GM19328 (cell line): ENCODE measurements around the gene NKX1-2.

ENCODE experiments used
- ATAC-seq: cut with Tn5 transposase; IDR thresholded peaks from one replicate; pipeline ENCODE4 v1.9.1; 2021; ENCODE audit warnings: mild to moderate bottlenecking, moderate library complexity; ENCODE audit not compliant: unreplicated experiment

Gene NKX1-2

GRCh38 chr10:124418726-124419501 lies 30.9 kb downstream of the NKX1-2 start, which contains the start of gene OAT:
Gene OAT, minus strand, starts transcription at chr10:124418923. Its CDS starts 6,752 bp downstream, at chr10:124412171.
- ATAC-seq: peak; percentile 95

- peak; percentile 32 for ATAC-seq
Measured at GRCh38 chr10:124417895-124418725, 31.7 kb downstream of the NKX1-2 start.

- no peak for ATAC-seq
Measured at GRCh38 chr10:124416733-124417132, 33.1 kb downstream of the NKX1-2 start.

GRCh38 chr10:124415210-124415609 lies 34.6 kb downstream of the NKX1-2 start:
- no peak for ATAC-seq

- no peak for ATAC-seq
Measured at GRCh38 chr10:124414076-124414475, 35.8 kb downstream of the NKX1-2 start.

- no peak for ATAC-seq
Measured at GRCh38 chr10:124409696-124410095, 40.1 kb downstream of the NKX1-2 start.

GRCh38 chr10:124408357-124408756 lies 41.5 kb downstream of the NKX1-2 start:
- no peak for ATAC-seq

- no peak for ATAC-seq
Measured at GRCh38 chr10:124407456-124407855, 42.4 kb downstream of the NKX1-2 start.

GRCh38 chr10:124403548-124403947 lies 46.3 kb downstream of the NKX1-2 start:
- ATAC-seq: peak; percentile 65

GRCh38 chr10:124402273-124402672 lies 47.6 kb downstream of the NKX1-2 start:
- ATAC-seq: no peak

GRCh38 chr10:124401633-124402032 lies 48.2 kb downstream of the NKX1-2 start:
- no peak for ATAC-seq
